Caco-2 (cell line): ENCODE data around the gene POLDIP2. TPM values are rescaled to one million over a fixed set of nuclear protein-coding genes. Genes with fewer than 3 reads are reported as not detected.

Experiments used
- BruUV-seq: library from RNA; stranded (reverse); fragments of 400-500 nt; replicated peaks from 2 replicates; lab custom pipeline; 2021; lab: Mats Ljungman, UMichigan
- CTCF ChIA-PET: fragments of 300-600 bp; sonication (Branson Sonifier 250); formaldehyde crosslinking; loops from one replicate; lab custom pipeline; 2022; ENCODE audit warnings: antibody characterized with exemption; lab: Charles Lee
- POLR2A ChIA-PET: fragments of 300-600 bp; sonication (Branson Sonifier 250); formaldehyde crosslinking; loops from one replicate; lab custom pipeline; 2022; ENCODE audit warnings: antibody characterized with exemption; lab: Charles Lee
- DNase-seq, 2 experiments: peaks; one replicate each; pipeline versions ENCODE4 v3.0.0 to v3.0.0-alpha.2; 2020 to 2022
- H3K27me3 ChIP-seq: replicated peaks from 2 replicates; pipeline ENCODE4 v1.6.0; 2011; ENCODE audit warnings: low read length; ENCODE audit not compliant: control insufficient read depth, insufficient read depth
- H3K36me3 ChIP-seq: 2 replicates; pipeline ENCODE4 v1.5.1; 2011; ENCODE audit warnings: low read length; ENCODE audit not compliant: control insufficient read depth, insufficient read depth
- H3K4me1 ChIP-seq: fragments of 250-450 bp; sonication (Bioruptor Pico); 2 replicates; pipeline ENCODE4 v1.5.1; 2020; ENCODE audit warnings: mild to moderate bottlenecking
- H3K4me3 ChIP-seq: 2 replicates; pipeline ENCODE4 v1.5.1; 2011; ENCODE audit warnings: low read depth, mild to moderate bottlenecking, control low read depth, low read length
- H3K9me3 ChIP-seq: fragments of 250-450 bp; sonication (Bioruptor Pico); 2 replicates; pipeline ENCODE4 v1.5.1; 2020; ENCODE audit warnings: mild to moderate bottlenecking, moderate library complexity
- H3K27ac Mint-ChIP-seq: one replicate; pipeline ENCODE4 v1.8.0; 2022; ENCODE audit warnings: mixed read lengths; ENCODE audit not compliant: unreplicated experiment
- H3K27me3 Mint-ChIP-seq: one replicate; pipeline ENCODE4 v1.8.0; 2022; ENCODE audit warnings: mixed read lengths; ENCODE audit not compliant: insufficient read depth, unreplicated experiment
- H3K36me3 Mint-ChIP-seq: one replicate; pipeline ENCODE4 v1.8.0; 2022; ENCODE audit warnings: mild to moderate bottlenecking, mixed read lengths; ENCODE audit not compliant: insufficient read depth, unreplicated experiment
- H3K4me1 Mint-ChIP-seq: one replicate; pipeline ENCODE4 v1.8.0; 2022; ENCODE audit warnings: low read depth, mixed read lengths; ENCODE audit not compliant: unreplicated experiment
- H3K4me3 Mint-ChIP-seq: one replicate; pipeline ENCODE4 v1.8.0; 2022; ENCODE audit warnings: mild to moderate bottlenecking, moderate library complexity, mixed read lengths; ENCODE audit not compliant: unreplicated experiment
- H3K9me3 Mint-ChIP-seq: one replicate; pipeline ENCODE4 v1.8.0; 2022; ENCODE audit warnings: mixed read lengths; ENCODE audit not compliant: unreplicated experiment
- intact Hi-C: fragments of 100-400 bp; cut with micrococcal nuclease; formaldehyde crosslinking; loops from one replicate; pipeline ENCODE4 v1.10.0; 2022; ENCODE audit not compliant: unreplicated experiment
- total RNA-seq: library from RNA; stranded (reverse); gene quantifications from 2 replicates; pipeline ENCODE4 v1.2.3, GENCODE V29; 2022
- TF ChIP-seq, protein P1 (sequence below), 2 experiments: fragments of 200-600 bp in 1 of 2; IDR thresholded peaks; 1 replicate in 1 of 2; 2 replicates in 1 of 2; pipeline versions ENCODE4 v1.5.1 to v1.8.0; 2011 to 2022; ENCODE audit warnings: antibody characterized with exemption in 1 of 2, control low read depth in 1 of 2, inconsistent platforms in 1 of 2, low read depth in 1 of 2, low read length in 1 of 2, mild to moderate bottlenecking in 1 of 2, moderate library complexity in 1 of 2; ENCODE audit not compliant: insufficient read depth in 1 of 2, severe bottlenecking in 1 of 2, unreplicated experiment in 1 of 2

Gene POLDIP2
- total RNA-seq, 1 experiment from 2014 or later = 257 TPM

DNA sequence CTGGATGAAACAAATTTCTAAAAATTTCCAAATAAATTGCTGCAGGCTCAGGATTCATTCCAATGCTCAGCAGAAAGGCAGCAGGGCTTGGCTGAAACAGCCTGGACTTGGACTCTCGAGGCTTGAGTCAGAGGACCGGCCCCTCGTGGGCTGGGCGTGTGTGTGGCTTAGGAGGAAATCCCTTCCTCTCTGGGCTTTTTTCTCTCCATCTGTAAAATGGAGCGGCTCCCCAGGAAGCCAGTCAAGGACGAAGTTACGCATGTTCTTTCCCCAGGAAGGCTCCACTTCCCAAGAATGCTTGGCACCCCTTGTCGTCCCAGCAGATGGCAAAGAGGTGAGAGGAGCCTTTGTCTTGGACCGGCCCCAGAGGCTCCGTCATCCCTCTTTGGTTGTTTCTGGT, 35.2 kb upstream of the POLDIP2 start:
- H3K27me3 Mint-ChIP-seq = no peaks in the 10 kb centered on the region
- CTCF ChIA-PET = interaction anchor here (1.1 kb wide), 1 partner anchor 74 kb away, joined by 8 read pairs; no protein-coding TSS in a partner anchor
- no peak for DNase-seq
- H3K4me1 Mint-ChIP-seq = peaks cover 54% of the 10 kb centered on the region
- Histone ChIP-seq H3K4me3 (no peak overlapping the region), H3K27me3 (no peaks in the 10 kb centered on the region), H3K36me3 (peaks cover 10% of the 10 kb centered on the region), H3K4me1 (peaks cover 74% of the 10 kb centered on the region), H3K9me3 (no peaks in the 10 kb centered on the region)
- no peak overlapping the region for H3K4me3 Mint-ChIP-seq
- no peak overlapping the region for H3K27ac Mint-ChIP-seq
- TF ChIP-seq, protein P1, sequence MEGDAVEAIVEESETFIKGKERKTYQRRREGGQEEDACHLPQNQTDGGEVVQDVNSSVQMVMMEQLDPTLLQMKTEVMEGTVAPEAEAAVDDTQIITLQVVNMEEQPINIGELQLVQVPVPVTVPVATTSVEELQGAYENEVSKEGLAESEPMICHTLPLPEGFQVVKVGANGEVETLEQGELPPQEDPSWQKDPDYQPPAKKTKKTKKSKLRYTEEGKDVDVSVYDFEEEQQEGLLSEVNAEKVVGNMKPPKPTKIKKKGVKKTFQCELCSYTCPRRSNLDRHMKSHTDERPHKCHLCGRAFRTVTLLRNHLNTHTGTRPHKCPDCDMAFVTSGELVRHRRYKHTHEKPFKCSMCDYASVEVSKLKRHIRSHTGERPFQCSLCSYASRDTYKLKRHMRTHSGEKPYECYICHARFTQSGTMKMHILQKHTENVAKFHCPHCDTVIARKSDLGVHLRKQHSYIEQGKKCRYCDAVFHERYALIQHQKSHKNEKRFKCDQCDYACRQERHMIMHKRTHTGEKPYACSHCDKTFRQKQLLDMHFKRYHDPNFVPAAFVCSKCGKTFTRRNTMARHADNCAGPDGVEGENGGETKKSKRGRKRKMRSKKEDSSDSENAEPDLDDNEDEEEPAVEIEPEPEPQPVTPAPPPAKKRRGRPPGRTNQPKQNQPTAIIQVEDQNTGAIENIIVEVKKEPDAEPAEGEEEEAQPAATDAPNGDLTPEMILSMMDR (IDR thresholded peaks at IDR 0.05; ENCODE audit: insufficient read depth in 1 of 2, low read depth in 1 of 2, low read length in 1 of 2, severe bottlenecking in 1 of 2, unreplicated experiment in 1 of 2) = no peak
- H3K9me3 Mint-ChIP-seq = no peaks in the 10 kb centered on the region
- POLR2A ChIA-PET = interaction anchor here (1.3 kb wide), 1 partner anchor 57 kb away, joined by 3 read pairs; the partner anchor contains the start of gene TNFAIP1
- peaks cover 52% of the 10 kb centered on the region for H3K36me3 Mint-ChIP-seq
- no TSS peak for BruUV-seq
- intact Hi-C loops = no loop called here

- H3K36me3 ChIP-seq = peaks cover 6% of the 10 kb centered on the region
- no peak overlapping the region for H3K4me3 Mint-ChIP-seq
- H3K9me3 Mint-ChIP-seq = no peaks in the 10 kb centered on the region
- CTCF ChIA-PET = interaction anchor here (0.6 to 1.1 kb wide), 3 partner anchors 21 to 75 kb away, joined by 5 to 8 read pairs (median 8); partner anchors contain the start of gene VTN
- POLR2A ChIA-PET = interaction anchor here (0.6 to 1.3 kb wide), 4 partner anchors 14 to 56 kb away, joined by 3 to 21 read pairs (median 3); partner anchors contain the start of genes POLDIP2, SLC46A1, TNFAIP1 and VTN
- no peaks in the 10 kb centered on the region for H3K27me3 ChIP-seq
- peak overlapping the region; percentile 56 for H3K27ac Mint-ChIP-seq
- H3K4me1 Mint-ChIP-seq = peaks cover 50% of the 10 kb centered on the region
- TF ChIP-seq, protein P1 (IDR thresholded peaks at IDR 0.05; ENCODE audit: insufficient read depth in 1 of 2, low read depth in 1 of 2, low read length in 1 of 2, severe bottlenecking in 1 of 2, unreplicated experiment in 1 of 2) = no peak
- H3K4me3 ChIP-seq = no peak overlapping the region
- DNase-seq = no peak
- H3K4me1 ChIP-seq = peaks cover 63% of the 10 kb centered on the region
- intact Hi-C loops = no loop called here
- BruUV-seq = no TSS peak
- no peaks in the 10 kb centered on the region for H3K27me3 Mint-ChIP-seq
- H3K9me3 ChIP-seq = no peaks in the 10 kb centered on the region
- peaks cover 42% of the 10 kb centered on the region for H3K36me3 Mint-ChIP-seq
Observed at GRCh38 chr17:28391401-28391800, 34.1 kb upstream of the POLDIP2 start.

DNA sequence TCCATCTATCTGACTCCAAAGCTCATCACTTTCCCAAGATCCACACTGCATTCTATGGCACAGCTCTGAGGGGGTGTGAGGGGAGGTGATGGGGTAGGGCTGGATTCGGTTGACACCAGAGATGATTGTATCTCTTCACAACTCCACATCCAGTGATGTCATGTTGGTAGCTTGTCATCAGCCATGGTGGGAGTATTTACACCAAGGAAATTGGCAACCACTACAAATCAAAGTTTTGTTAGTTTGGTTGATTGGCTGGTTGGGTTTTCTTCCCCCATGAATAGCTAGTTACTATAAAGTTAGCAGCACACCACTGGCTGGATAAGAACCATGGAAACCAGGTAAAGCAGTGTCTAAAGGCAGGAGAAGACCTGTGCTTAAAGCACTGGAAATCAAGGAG, 33.7 kb upstream of the POLDIP2 start:
- peaks cover 37% of the 10 kb centered on the region for H3K36me3 Mint-ChIP-seq
- no peak overlapping the region for H3K4me3 Mint-ChIP-seq
- no TSS peak for BruUV-seq
- Histone ChIP-seq H3K27me3 (no peaks in the 10 kb centered on the region), H3K4me1 (peaks cover 59% of the 10 kb centered on the region), H3K9me3 (no peaks in the 10 kb centered on the region), H3K36me3 (peaks cover 6% of the 10 kb centered on the region), H3K4me3 (no peak overlapping the region)
- no peaks in the 10 kb centered on the region for H3K27me3 Mint-ChIP-seq
- H3K27ac Mint-ChIP-seq = peak overlapping the region; percentile 56
- H3K9me3 Mint-ChIP-seq = no peaks in the 10 kb centered on the region
- ChIA-PET CTCF (no interaction called here), POLR2A (interaction anchor here (0.9 to 1.3 kb wide), 3 partner anchors 15 to 55 kb away, joined by 3 read pairs; partner anchors contain the start of genes SLC46A1, TNFAIP1 and VTN)
- intact Hi-C loops = no loop called here
- TF ChIP-seq, protein P1 (IDR thresholded peaks at IDR 0.05; ENCODE audit: insufficient read depth in 1 of 2, low read depth in 1 of 2, low read length in 1 of 2, severe bottlenecking in 1 of 2, unreplicated experiment in 1 of 2) = no peak
- no peak for DNase-seq
- peaks cover 49% of the 10 kb centered on the region for H3K4me1 Mint-ChIP-seq
